PFSK-1 (cell line): Measurements from ENCODE around the gene CAMSAP2.

ENCODE experiments used
- FOXP2 ChIP-seq: optimal IDR thresholded peaks from 2 replicates; pipeline ENCODE3; 2011; ENCODE audit warnings: borderline replicate concordance, control low read depth, inconsistent platforms; ENCODE audit not compliant: insufficient read depth; ENCODE audit errors: extremely low read length, extremely low read depth
- POLR2AphosphoS5 ChIP-seq: IDR thresholded peaks from 2 replicates; pipeline ENCODE4 v1.6.1; 2012; ENCODE audit warnings: low read depth, mild to moderate bottlenecking, control low read depth, low read length, moderate library complexity
- REST ChIP-seq, 2 experiments: IDR thresholded peaks; 2 replicates each; pipeline versions ENCODE4 v1.6.1 to v1.8.0; 2011 to 2012; ENCODE audit warnings: low read depth in 2 of 2, low read length in 2 of 2, control low read depth in 1 of 2, inconsistent platforms in 1 of 2, mild to moderate bottlenecking in 1 of 2, moderate library complexity in 1 of 2; ENCODE audit not compliant: insufficient read depth in 1 of 2
- SIN3A ChIP-seq: IDR thresholded peaks from 2 replicates; pipeline ENCODE4 v1.6.1; 2012; ENCODE audit warnings: mild to moderate bottlenecking, low read length, moderate library complexity, borderline replicate concordance; ENCODE audit not compliant: insufficient read depth
- TAF1 ChIP-seq: IDR thresholded peaks from 2 replicates; pipeline ENCODE4 v1.6.1; 2012; ENCODE audit warnings: low read length, control low read depth, borderline replicate concordance; ENCODE audit not compliant: insufficient read depth

CAMSAP2 gene

DNA sequence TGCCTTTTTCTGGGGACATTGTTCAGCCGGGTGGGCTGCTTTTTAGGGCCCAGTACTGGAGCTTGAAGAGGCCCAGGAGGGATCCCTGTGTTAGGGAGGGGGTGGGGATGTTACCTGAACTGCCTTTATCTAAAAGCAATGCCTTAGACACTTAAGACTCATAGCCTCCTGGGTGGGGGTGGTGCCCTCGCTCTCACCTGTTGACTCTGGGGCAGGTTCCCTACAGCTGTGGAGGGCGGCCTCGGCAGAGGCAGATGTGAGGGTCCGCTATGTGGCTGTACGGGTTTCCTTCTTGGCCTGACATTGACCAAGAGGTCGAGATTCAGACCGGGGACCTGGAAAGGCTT, 156.7 kb downstream of the CAMSAP2 start:
- TF ChIP-seq TAF1, result no peak

DNA sequence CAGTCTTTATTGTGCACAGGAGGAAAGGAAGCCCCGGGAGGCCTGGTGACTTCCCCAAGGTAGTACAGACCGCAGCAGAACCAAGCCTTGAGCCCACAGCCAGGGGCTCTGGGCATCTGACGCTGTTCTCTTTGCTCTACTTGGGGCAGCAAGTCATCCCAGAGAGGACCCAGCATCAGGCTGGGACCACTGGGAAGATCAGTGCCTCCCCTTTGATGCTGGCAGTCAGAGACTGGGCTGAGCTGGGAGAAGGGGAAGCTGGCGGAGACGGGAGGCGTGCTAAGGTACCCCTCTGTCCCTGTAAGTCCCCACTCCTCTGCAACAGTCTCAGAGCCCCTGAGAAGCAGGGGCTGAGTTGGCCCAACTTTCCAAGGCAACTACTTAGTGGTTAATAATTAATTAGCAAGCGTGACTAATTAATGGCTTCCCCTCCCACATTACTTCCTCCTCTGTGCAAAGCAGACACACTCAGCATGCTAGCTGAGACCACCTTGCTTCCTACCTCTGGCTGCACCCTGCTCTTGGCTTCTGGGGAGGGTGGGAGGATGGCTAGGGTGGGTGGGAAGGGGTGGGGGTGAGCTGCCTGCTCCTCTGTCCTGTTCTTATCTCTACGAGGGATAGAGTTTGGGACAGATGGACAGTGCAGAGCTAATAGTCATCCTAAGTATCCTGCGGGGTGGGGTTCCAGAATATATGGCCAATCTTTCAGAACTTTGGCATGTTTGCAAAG, 157.3 kb downstream of the CAMSAP2 start:
- TF ChIP-seq REST (IDR thresholded peaks at IDR 0.05; ENCODE audit: insufficient read depth in 1 of 2, low read depth in 2 of 2, low read length in 2 of 2) (no peak), TAF1 (no peak), SIN3A (no peak), FOXP2 (no peak), POLR2AphosphoS5 (no peak)

DNA sequence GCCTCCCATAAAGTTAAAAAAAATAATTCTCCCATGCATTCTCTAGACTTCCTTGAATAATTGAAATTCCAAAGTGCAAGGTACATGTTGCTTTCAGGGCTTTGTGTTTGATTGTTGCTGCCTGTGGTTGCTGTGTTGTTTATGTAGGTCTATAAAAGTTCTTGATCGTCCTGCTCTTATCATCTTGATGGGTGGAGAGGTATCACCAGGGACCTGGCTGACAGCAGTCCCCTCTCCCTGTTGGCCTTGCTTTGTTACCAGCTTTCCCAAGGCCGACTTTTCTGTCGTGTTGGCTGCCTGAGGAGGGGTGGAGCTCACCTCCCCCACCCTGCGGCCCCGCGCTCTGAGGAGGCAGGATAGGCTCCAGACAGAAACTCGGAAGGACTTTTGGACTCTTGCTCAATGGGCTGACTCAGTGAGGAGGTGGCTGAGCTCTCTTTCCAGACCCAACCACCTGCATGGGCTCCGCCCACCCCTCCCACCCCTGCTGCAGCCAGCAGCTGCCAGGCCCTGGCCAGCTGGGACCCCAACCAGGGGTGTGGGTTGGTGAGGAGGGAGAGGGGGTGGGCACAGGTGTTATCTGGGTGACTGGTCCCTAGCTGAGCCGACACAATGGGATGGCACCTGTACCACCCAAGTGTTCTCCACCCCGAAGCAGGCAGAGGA, 158.0 kb downstream of the CAMSAP2 start:
- TF ChIP-seq POLR2AphosphoS5 (no peak), SIN3A (no peak), TAF1 (no peak), FOXP2 (no peak), REST (IDR thresholded peaks at IDR 0.05; ENCODE audit: insufficient read depth in 1 of 2, low read depth in 2 of 2, low read length in 2 of 2) (no peak)

DNA sequence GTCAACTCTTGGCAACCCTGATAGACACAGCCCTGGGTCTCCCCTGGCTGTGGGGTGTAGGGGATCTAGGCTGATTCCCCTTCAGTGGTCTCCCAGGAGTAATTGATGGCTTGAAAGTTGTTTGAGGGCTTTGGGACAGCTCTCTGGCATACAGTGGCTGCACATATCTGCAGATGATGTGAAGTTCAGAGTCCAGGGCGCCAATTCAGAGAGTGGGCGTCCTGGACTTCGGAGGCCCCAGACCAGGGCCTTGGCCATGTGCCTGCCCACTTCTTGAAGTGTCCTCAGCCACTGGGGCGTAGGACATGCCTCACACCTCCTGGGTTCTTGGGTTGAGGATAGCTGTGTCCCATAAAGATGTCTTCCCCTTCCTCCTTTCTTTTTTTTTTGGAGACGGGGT, 158.6 kb downstream of the CAMSAP2 start:
- TF ChIP-seq FOXP2 (no peak), TAF1 (no peak), REST (IDR thresholded peaks at IDR 0.05; ENCODE audit: insufficient read depth in 1 of 2, low read depth in 2 of 2, low read length in 2 of 2) (no peak), SIN3A (no peak), POLR2AphosphoS5 (no peak)

DNA sequence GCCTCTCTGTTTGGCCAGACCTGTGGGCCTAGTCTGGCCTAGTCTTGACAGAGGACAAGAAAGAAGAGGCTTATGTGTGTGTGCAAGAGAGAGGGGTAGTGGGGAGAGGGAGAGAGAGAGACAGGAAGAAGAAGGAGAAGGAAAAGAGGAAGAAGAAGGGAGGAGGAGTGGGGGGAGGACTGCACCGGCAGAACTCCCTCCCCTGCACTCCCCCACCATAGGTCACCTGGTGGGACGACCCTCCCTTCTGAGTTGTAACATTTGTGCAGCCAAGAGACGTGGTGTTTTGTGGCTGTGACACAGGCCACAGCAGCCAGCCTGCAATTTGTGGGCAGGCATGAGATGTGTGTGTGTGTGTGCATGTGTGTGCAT, 160.3 kb downstream of the CAMSAP2 start:
- TF ChIP-seq POLR2AphosphoS5, result no peak

GRCh38 chr1:200899451-200899915, 160.8 kb downstream of the CAMSAP2 start:
- TF ChIP-seq FOXP2 (no peak), TAF1 (no peak), REST (IDR thresholded peaks at IDR 0.05; ENCODE audit: insufficient read depth in 1 of 2, low read depth in 2 of 2, low read length in 2 of 2) (no peak), SIN3A (no peak), POLR2AphosphoS5 (no peak)
